Liver (tissue), 9 donors: Measurements from ENCODE around the gene PTPN6. TPM values are rescaled to one million over a fixed set of nuclear protein-coding genes. Genes with fewer than 3 reads are reported as not detected.

Experiments
- DNase-seq: peaks from one replicate; pipeline ENCODE4 v3.0.0-alpha.2; 2017; ENCODE audit warnings: low spot score
- H3K27ac ChIP-seq, 2 donors: one replicate each; pipeline ENCODE4 v1.7.0; 2013; ENCODE audit warnings: inconsistent platforms in 2 of 2, low read length in 2 of 2, control low read depth in 1 of 2, low read depth in 1 of 2, mild to moderate bottlenecking in 1 of 2
- H3K27me3 ChIP-seq, 4 donors: one replicate each; pipeline versions ENCODE4 v1.6.1 to v1.7.0; 2013; ENCODE audit warnings: low read length in 3 of 4, inconsistent platforms in 1 of 4, mild to moderate bottlenecking in 1 of 4, moderate library complexity in 1 of 4; ENCODE audit not compliant: control insufficient read depth in 4 of 4, insufficient read depth in 4 of 4
- H3K36me3 ChIP-seq, 4 donors: one replicate each; pipeline versions ENCODE4 v1.6.1 to v1.7.0; 2013; ENCODE audit warnings: low read length in 3 of 4, mild to moderate bottlenecking in 3 of 4, low read depth in 1 of 4, moderate library complexity in 1 of 4; ENCODE audit not compliant: control insufficient read depth in 4 of 4, insufficient read depth in 3 of 4
- H3K4me1 ChIP-seq, 4 donors: one replicate each; pipeline versions ENCODE4 v1.6.1 to v1.7.0; 2013; ENCODE audit warnings: low read length in 3 of 4, mild to moderate bottlenecking in 3 of 4, moderate library complexity in 1 of 4; ENCODE audit not compliant: control insufficient read depth in 4 of 4, insufficient read depth in 4 of 4
- H3K4me3 ChIP-seq, 3 donors: one replicate each; pipeline versions ENCODE4 v1.6.1 to v1.7.0; 2013; ENCODE audit warnings: low read length in 3 of 3, control low read depth in 1 of 3, low read depth in 1 of 3, mild to moderate bottlenecking in 1 of 3
- H3K9ac ChIP-seq, 2 donors: one replicate each; pipeline ENCODE4 v1.7.0; 2013; ENCODE audit warnings: low read length in 2 of 2, mild to moderate bottlenecking in 2 of 2, moderate library complexity in 2 of 2, control low read depth in 1 of 2, low read depth in 1 of 2
- H3K9me3 ChIP-seq, 4 donors: one replicate each; pipeline versions ENCODE4 v1.6.1 to v1.7.0; 2013; ENCODE audit warnings: low read length in 3 of 4; ENCODE audit not compliant: control insufficient read depth in 4 of 4
- ATF3 ChIP-seq: IDR thresholded peaks from 2 replicates; pipeline ENCODE4 v1.6.1; 2016; ENCODE audit warnings: antibody characterized with exemption
- CTCF ChIP-seq: fragments of 150-350 bp; IDR thresholded peaks from 2 replicates; pipeline ENCODE4 v1.5.1; 2017; ENCODE audit warnings: improper control_type of control experiment, low read depth, low read length; ENCODE audit not compliant: missing input control
- EGR1 ChIP-seq, 2 donors: IDR thresholded peaks; 2 replicates each; pipeline ENCODE4 v1.6.1; 2016 to 2018; ENCODE audit warnings: antibody characterized with exemption in 2 of 2, low read depth in 2 of 2
- FOXA1 ChIP-seq: IDR thresholded peaks from 2 replicates; pipeline ENCODE4 v1.6.1; 2016; ENCODE audit warnings: antibody characterized with exemption
- FOXA2 ChIP-seq: IDR thresholded peaks from 2 replicates; pipeline ENCODE4 v1.6.1; 2016; ENCODE audit warnings: antibody characterized with exemption
- GABPA ChIP-seq, 2 donors: IDR thresholded peaks in 1 of 2; conservative IDR thresholded peaks in 1 of 2; 2 replicates each; pipeline ENCODE4 v1.6.1; 2016; ENCODE audit warnings: antibody characterized with exemption in 2 of 2, mild to moderate bottlenecking in 1 of 2, moderate library complexity in 1 of 2
- HNF4A ChIP-seq, 2 donors: conservative IDR thresholded peaks; 2 replicates each; pipeline ENCODE4 v1.6.1; 2016; ENCODE audit warnings: antibody characterized with exemption in 2 of 2, mild to moderate bottlenecking in 2 of 2
- JUND ChIP-seq, 2 donors: IDR thresholded peaks; 2 replicates each; pipeline ENCODE4 v1.6.1; 2016; ENCODE audit warnings: antibody characterized with exemption in 2 of 2
- MAX ChIP-seq: IDR thresholded peaks from 2 replicates; pipeline ENCODE4 v1.6.1; 2016; ENCODE audit warnings: antibody characterized with exemption
- NR2F2 ChIP-seq: IDR thresholded peaks from 2 replicates; pipeline ENCODE4 v1.6.1; 2016; ENCODE audit warnings: antibody characterized with exemption
- RXRA ChIP-seq, 2 donors: IDR thresholded peaks; 2 replicates each; pipeline ENCODE4 v1.6.1; 2017 to 2018; ENCODE audit warnings: antibody characterized with exemption in 2 of 2, mild to moderate bottlenecking in 1 of 2
- SP1 ChIP-seq: IDR thresholded peaks from 2 replicates; pipeline ENCODE4 v1.6.1; 2018; ENCODE audit warnings: antibody characterized with exemption, mild to moderate bottlenecking
- TAF1 ChIP-seq: conservative IDR thresholded peaks from 2 replicates; pipeline ENCODE4 v1.6.1; 2016; ENCODE audit warnings: antibody characterized with exemption, mild to moderate bottlenecking
- YY1 ChIP-seq: IDR thresholded peaks from 2 replicates; pipeline ENCODE4 v1.6.1; 2016; ENCODE audit warnings: antibody characterized with exemption, mild to moderate bottlenecking
- WGBS: extraction: QIAGEN DNeasy Blood & Tissue Kit; methylation state at CpG from one replicate; pipeline ENCODE4 v1.1.7; 2013; 5-methylcytosine and 5-hydroxymethylcytosine counted together
- polyA plus RNA-seq, 2 donors: library from polyadenylated mRNA; stranded (reverse) in 1 of 2; unstranded in 1 of 2; fragments of 200-250 nt in 1 of 2; fragments of >200 nt in 1 of 2; fragmentation: Nextera tagmentation in 1 of 2; extraction: Ambion mirVana in 1 of 2; gene quantifications; one replicate each; pipeline versions ENCODE4 v1.2.1 to v1.2.3, GENCODE V29; 2013 to 2015
- total RNA-seq, 2 donors: library from RNA; depleted of rRNA; stranded (reverse); fragments of >200 nt; gene quantifications; one replicate each; pipeline ENCODE4 v1.2.3, GENCODE V29; 2014
- TF ChIP-seq, protein P1 (sequence below): IDR thresholded peaks from 2 replicates; pipeline ENCODE4 v1.6.1; 2016; ENCODE audit warnings: antibody characterized with exemption, mild to moderate bottlenecking
- TF ChIP-seq, protein P2 (sequence below): IDR thresholded peaks from 2 replicates; pipeline ENCODE4 v1.6.1; 2016; ENCODE audit warnings: antibody characterized with exemption
- donor health status: healthy.
- donor health status: healthy.
- donor health status: healthy.
- donor health status: healthy.
- donor health status: healthy.

The PTPN6 gene
- total and polyA plus RNA-seq, 4 donors, result 15.2 to 41.0 (median 19.6) TPM

GRCh38 chr12:6961278-6961694 lies 10.1 kb downstream of the PTPN6 start:
- no peak for DNase-seq
- WGBS, result 26% methylated on average over 24 of the region's 24 CpGs
- TF ChIP-seq, protein P1, sequence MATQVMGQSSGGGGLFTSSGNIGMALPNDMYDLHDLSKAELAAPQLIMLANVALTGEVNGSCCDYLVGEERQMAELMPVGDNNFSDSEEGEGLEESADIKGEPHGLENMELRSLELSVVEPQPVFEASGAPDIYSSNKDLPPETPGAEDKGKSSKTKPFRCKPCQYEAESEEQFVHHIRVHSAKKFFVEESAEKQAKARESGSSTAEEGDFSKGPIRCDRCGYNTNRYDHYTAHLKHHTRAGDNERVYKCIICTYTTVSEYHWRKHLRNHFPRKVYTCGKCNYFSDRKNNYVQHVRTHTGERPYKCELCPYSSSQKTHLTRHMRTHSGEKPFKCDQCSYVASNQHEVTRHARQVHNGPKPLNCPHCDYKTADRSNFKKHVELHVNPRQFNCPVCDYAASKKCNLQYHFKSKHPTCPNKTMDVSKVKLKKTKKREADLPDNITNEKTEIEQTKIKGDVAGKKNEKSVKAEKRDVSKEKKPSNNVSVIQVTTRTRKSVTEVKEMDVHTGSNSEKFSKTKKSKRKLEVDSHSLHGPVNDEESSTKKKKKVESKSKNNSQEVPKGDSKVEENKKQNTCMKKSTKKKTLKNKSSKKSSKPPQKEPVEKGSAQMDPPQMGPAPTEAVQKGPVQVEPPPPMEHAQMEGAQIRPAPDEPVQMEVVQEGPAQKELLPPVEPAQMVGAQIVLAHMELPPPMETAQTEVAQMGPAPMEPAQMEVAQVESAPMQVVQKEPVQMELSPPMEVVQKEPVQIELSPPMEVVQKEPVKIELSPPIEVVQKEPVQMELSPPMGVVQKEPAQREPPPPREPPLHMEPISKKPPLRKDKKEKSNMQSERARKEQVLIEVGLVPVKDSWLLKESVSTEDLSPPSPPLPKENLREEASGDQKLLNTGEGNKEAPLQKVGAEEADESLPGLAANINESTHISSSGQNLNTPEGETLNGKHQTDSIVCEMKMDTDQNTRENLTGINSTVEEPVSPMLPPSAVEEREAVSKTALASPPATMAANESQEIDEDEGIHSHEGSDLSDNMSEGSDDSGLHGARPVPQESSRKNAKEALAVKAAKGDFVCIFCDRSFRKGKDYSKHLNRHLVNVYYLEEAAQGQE, result peak; percentile 21
- TF ChIP-seq, protein P2, sequence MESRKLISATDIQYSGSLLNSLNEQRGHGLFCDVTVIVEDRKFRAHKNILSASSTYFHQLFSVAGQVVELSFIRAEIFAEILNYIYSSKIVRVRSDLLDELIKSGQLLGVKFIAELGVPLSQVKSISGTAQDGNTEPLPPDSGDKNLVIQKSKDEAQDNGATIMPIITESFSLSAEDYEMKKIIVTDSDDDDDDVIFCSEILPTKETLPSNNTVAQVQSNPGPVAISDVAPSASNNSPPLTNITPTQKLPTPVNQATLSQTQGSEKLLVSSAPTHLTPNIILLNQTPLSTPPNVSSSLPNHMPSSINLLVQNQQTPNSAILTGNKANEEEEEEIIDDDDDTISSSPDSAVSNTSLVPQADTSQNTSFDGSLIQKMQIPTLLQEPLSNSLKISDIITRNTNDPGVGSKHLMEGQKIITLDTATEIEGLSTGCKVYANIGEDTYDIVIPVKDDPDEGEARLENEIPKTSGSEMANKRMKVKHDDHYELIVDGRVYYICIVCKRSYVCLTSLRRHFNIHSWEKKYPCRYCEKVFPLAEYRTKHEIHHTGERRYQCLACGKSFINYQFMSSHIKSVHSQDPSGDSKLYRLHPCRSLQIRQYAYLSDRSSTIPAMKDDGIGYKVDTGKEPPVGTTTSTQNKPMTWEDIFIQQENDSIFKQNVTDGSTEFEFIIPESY, result no peak
- peak; percentile 16 to 77 for TF ChIP-seq RXRA (IDR thresholded peaks at IDR 0.05)
- no peak for TF ChIP-seq CTCF
- TF ChIP-seq GABPA (IDR thresholded peaks at IDR 0.05 in 1 of 2, conservative IDR thresholded peaks at IDR 0.05 in 1 of 2), result peak in 1 of 2 donors; percentile 24
- no peak for TF ChIP-seq ATF3
- TF ChIP-seq NR2F2, result no peak
- TF ChIP-seq SP1, result no peak
- TF ChIP-seq TAF1, result no peak
- peak; percentile 57 for TF ChIP-seq MAX
- TF ChIP-seq JUND (IDR thresholded peaks at IDR 0.05), result peak in 1 of 2 donors; percentile 67
- TF ChIP-seq EGR1 (IDR thresholded peaks at IDR 0.05; ENCODE audit: low read depth in 2 of 2), result peak; percentile 95 to 99
- no peak for TF ChIP-seq FOXA1
- peak; percentile 71 for TF ChIP-seq FOXA2
- TF ChIP-seq YY1, result peak; percentile 67
- peak in 1 of 2 donors; percentile 63 for TF ChIP-seq HNF4A (conservative IDR thresholded peaks at IDR 0.05)
- Histone ChIP-seq H3K4me1 (peaks cover 2 to 40% (median 17%) of the 10 kb centered on the region in 4 donors), H3K27me3 (no peaks in the 10 kb centered on the region), H3K9ac (peak overlapping the region; percentile 2 to 55), H3K27ac (peak overlapping the region; percentile 42 to 87), H3K9me3 (no peaks in the 10 kb centered on the region), H3K4me3 (no peak overlapping the region), H3K36me3 (peaks cover 3 to 14% (median 8%) of the 10 kb centered on the region in 4 donors)
